K562 (cell line): ENCODE measurements around the gene SLFN12. TPM values are rescaled to one million over a fixed set of nuclear protein-coding genes. Genes with fewer than 3 reads are reported as not detected.
A peak's percentile ranks its signal among the peaks of the same experiment; 100 is the strongest.

Experiments used
- ATAC-seq: fragments of 200-7000 bp; cut with Tn5 transposase; 3 replicates; pipeline ENCODE4 v1.9.1; 2020; ENCODE audit warnings: moderate library complexity
- Bru-seq: library from RNA; stranded (reverse); fragments of 400-500 nt; gene quantifications from one replicate; lab custom pipeline; 2021; lab: Mats Ljungman, UMichigan
- BruChase-seq, 2 experiments: library from RNA; stranded (reverse); fragments of 400-500 nt; gene quantifications; one replicate each; lab custom pipeline; 2021; lab: Mats Ljungman, UMichigan
- BruUV-seq: library from RNA; stranded (reverse); fragments of 400-500 nt; replicated peaks from 2 replicates; lab custom pipeline; 2021; lab: Mats Ljungman, UMichigan
- CTCF ChIA-PET: fragments of 300-600 bp; formaldehyde crosslinking; extraction: SDS; loops from one replicate; lab custom pipeline; 2021; ENCODE audit warnings: low intra/inter-chr PET ratio; lab: Yijun Ruan, JAX
- POLR2A ChIA-PET: fragments of 300-600, 350-650 bp; sonication (Branson Sonifier 250); formaldehyde crosslinking; extraction: SDS; loops from one replicate; lab custom pipeline; 2021; ENCODE audit warnings: antibody characterized with exemption, inconsistent platforms; lab: Yijun Ruan, JAX
- DNase-seq, 4 experiments: peaks; one replicate each; pipeline versions ENCODE4 v3.0.0 to v3.0.0-alpha.2; 2011 to 2018; ENCODE audit warnings: low spot score in 3 of 4, mixed read lengths in 3 of 4; ENCODE audit errors: extremely low read depth in 1 of 4
- FAIRE-seq: peaks from 2 replicates; lab custom pipeline; 2011; peaks lifted over from hg19 to GRCh38; lab: Jason Lieb, UNC
- H2AFZ ChIP-seq: 2 replicates; pipeline ENCODE4 v1.6.0; 2011; ENCODE audit warnings: low read depth, low read length, control low read depth, inconsistent platforms
- H3K27ac ChIP-seq: fragments of 200-600 bp; 3 replicates; pipeline ENCODE4 v1.8.0; 2011; ENCODE audit warnings: low read depth, mild to moderate bottlenecking, control low read depth, inconsistent platforms, low read length, moderate library complexity, mixed read lengths; ENCODE audit errors: extremely low read depth
- H3K27me3 ChIP-seq, 2 experiments: fragments of 300-600 bp in 1 of 2; 2 replicates in 1 of 2; 3 replicates in 1 of 2; pipeline versions ENCODE4 v1.6.0 to v1.8.0; 2011; ENCODE audit warnings: inconsistent platforms in 2 of 2, low read length in 2 of 2, mild to moderate bottlenecking in 1 of 2, mixed read lengths in 1 of 2, moderate library complexity in 1 of 2; ENCODE audit not compliant: control insufficient read depth in 2 of 2, insufficient read depth in 2 of 2
- H3K36me3 ChIP-seq: fragments of 300-600 bp; 3 replicates; pipeline ENCODE4 v1.8.0; 2011; ENCODE audit warnings: mild to moderate bottlenecking, low read length, inconsistent platforms; ENCODE audit not compliant: control insufficient read depth, insufficient read depth
- H3K4me1 ChIP-seq, 2 experiments: fragments of 200-600 bp in 1 of 2; replicated peaks in 1 of 2; 2 replicates in 1 of 2; 3 replicates in 1 of 2; pipeline versions ENCODE4 v1.5.1 to v1.8.0; 2011; ENCODE audit warnings: inconsistent platforms in 2 of 2, low read length in 2 of 2, mild to moderate bottlenecking in 1 of 2, mixed read lengths in 1 of 2, moderate library complexity in 1 of 2; ENCODE audit not compliant: control insufficient read depth in 2 of 2, insufficient read depth in 2 of 2
- H3K4me2 ChIP-seq: 2 replicates; pipeline ENCODE4 v1.6.1; 2011; ENCODE audit warnings: low read length, control low read depth, inconsistent platforms, mixed read lengths; ENCODE audit not compliant: insufficient read depth
- H3K4me3 ChIP-seq: fragments of 200-600 bp; sonication (generic), shearing (Covaris generic); 2 replicates; pipeline ENCODE4 v1.5.1; 2016; ENCODE audit warnings: control low read depth, inconsistent platforms
- H3K79me2 ChIP-seq: fragments of 200-600 bp; 3 replicates; pipeline ENCODE4 v1.8.0; 2011; ENCODE audit warnings: low read length, inconsistent platforms; ENCODE audit not compliant: control insufficient read depth, insufficient read depth
- H3K9ac ChIP-seq, 2 experiments: 2 replicates each; pipeline versions ENCODE4 v1.6.0 to v1.6.1; 2011; ENCODE audit warnings: low read depth in 2 of 2, low read length in 2 of 2, control low read depth in 1 of 2, inconsistent platforms in 1 of 2, mild to moderate bottlenecking in 1 of 2, mixed read lengths in 1 of 2; ENCODE audit not compliant: insufficient read depth in 1 of 2
- H3K9me1 ChIP-seq: one replicate; pipeline ENCODE4 v1.6.0; 2011; ENCODE audit warnings: inconsistent platforms, mild to moderate bottlenecking, low read length, moderate library complexity; ENCODE audit not compliant: control insufficient read depth, insufficient read depth
- H3K9me3 ChIP-seq: replicated peaks from 2 replicates; pipeline ENCODE4 v1.5.1; 2011; ENCODE audit warnings: low read depth, low read length, inconsistent platforms; ENCODE audit not compliant: control insufficient read depth, insufficient read depth
- H4K20me1 ChIP-seq: replicated peaks from 2 replicates; pipeline ENCODE4 v1.6.1; 2011; ENCODE audit warnings: low read length, inconsistent platforms, mixed read lengths; ENCODE audit not compliant: control insufficient read depth, insufficient read depth
- CBX3 ChIP-seq, 2 experiments: IDR thresholded peaks; 1 replicate in 1 of 2; 2 replicates in 1 of 2; pipeline ENCODE4 v1.6.1; 2012; ENCODE audit warnings: inconsistent platforms in 2 of 2, low read length in 2 of 2, borderline replicate concordance in 1 of 2, control low read depth in 1 of 2
- DIDO1 ChIP-seq: fragments of 450-650 bp; IDR thresholded peaks from 2 replicates; pipeline ENCODE4 v1.6.1; 2016; ENCODE audit warnings: low read depth, missing biosample characterization, missing genetic modification characterization
- HEY1 ChIP-seq: fragments of 250-450 bp; sonication (Bioruptor Pico); IDR thresholded peaks from 2 replicates; pipeline ENCODE4 v1.5.0; 2020; ENCODE audit warnings: mild to moderate bottlenecking, moderate library complexity, borderline replicate concordance
- HNRNPK ChIP-seq: fragments of 200-400 bp; formaldehyde crosslinking; IDR thresholded peaks from one replicate; pipeline ENCODE4 v1.6.1; 2018; ENCODE audit warnings: mild to moderate bottlenecking, low read depth, low read length; ENCODE audit not compliant: poor library complexity, severe bottlenecking
- MEF2D ChIP-seq: conservative IDR thresholded peaks from 2 replicates; pipeline ENCODE4 v1.6.1; 2016; ENCODE audit warnings: low read depth, missing genetic modification characterization, missing compliant biosample characterization
- NR4A1 ChIP-seq, 2 experiments: fragments of 250-450 bp in 1 of 2; fragments of 450-650 bp in 1 of 2; sonication (Bioruptor Pico) in 1 of 2; IDR thresholded peaks; 2 replicates each; pipeline versions ENCODE4 v1.4.0 to v1.6.1; 2016 to 2020; ENCODE audit warnings: mild to moderate bottlenecking in 2 of 2, missing compliant biosample characterization in 1 of 2, missing genetic modification characterization in 1 of 2, moderate library complexity in 1 of 2
- ZC3H11A ChIP-seq: IDR thresholded peaks from 2 replicates; pipeline ENCODE4 v1.6.1; 2012; ENCODE audit warnings: low read depth, low read length, improper control_type of control experiment
- ZNF589 ChIP-seq: fragments of 200-800 bp; sonication (Bioruptor generic); IDR thresholded peaks from 2 replicates; pipeline ENCODE4 v1.6.1; 2016; ENCODE audit warnings: low read depth, missing genetic modification characterization, missing compliant biosample characterization
- WGBS: fragments of 100-300 bp; shearing (Covaris generic); methylation state at CpG from one replicate; pipeline ENCODE4 v1.1.6; 2016; ENCODE audit warnings: low coverage, mixed read lengths; ENCODE audit not compliant: insufficient coverage; ENCODE audit errors: missing lambda C conversion rate; 5-methylcytosine and 5-hydroxymethylcytosine counted together
- in situ Hi-C: fragments of 300-500 bp; cut with MboI; formaldehyde crosslinking; loops from 4 replicates; pipeline ENCODE4 v1.15.0; 2018; ENCODE audit warnings: inconsistent platforms, mixed read lengths
- intact Hi-C: fragments of 100-400 bp; cut with micrococcal nuclease; formaldehyde crosslinking; loops from 2 replicates; pipeline ENCODE4 v1.14.2; 2022
- long read RNA-seq, 3 experiments: library from polyadenylated mRNA in 2 of 3; library from RNA in 1 of 3; unstranded in 2 of 3; stranded (forward) in 1 of 3; transcript quantifications; one replicate each; pipeline ENCODE4 v2.0.0, GENCODE V29; 2019 to 2022
- polyA minus RNA-seq, 3 experiments: library from RNA; depleted of rRNA, polyadenylated mRNA; stranded (reverse); fragments of >200 nt; gene quantifications; 2 replicates each; pipeline ENCODE4 v1.2.3, GENCODE V29; 2011
- polyA plus RNA-seq, 8 experiments: library from polyadenylated mRNA; depleted of rRNA in 4 of 8; stranded (reverse) in 5 of 8; unstranded in 3 of 8; fragments of >200 nt; fragmentation: Nextera tagmentation in 2 of 8; fragmentation: Illumina TruSeq in 1 of 8; extraction: Ambion mirVana in 2 of 8; extraction: Trizol in 1 of 8; gene quantifications; 2 replicates each; pipeline versions ENCODE4 v1.2.1 to v1.2.3, GENCODE V29; 2011 to 2014; ENCODE audit warnings: inconsistent platforms in 1 of 8, missing spikeins in 1 of 8
- total RNA-seq, 7 experiments: library from RNA; depleted of rRNA in 6 of 7; stranded (reverse); fragments of >200 nt in 6 of 7; fragmentation: Illumina TruSeq in 2 of 7; extraction: Trizol in 2 of 7; gene quantifications; 2 replicates each; pipeline versions ENCODE4 v1.2.1 to v1.2.3, GENCODE V29; 2011 to 2021; ENCODE audit warnings: low replicate concordance in 1 of 7
- TF ChIP-seq, protein P1 (sequence below): fragments of 250-450 bp; sonication (Bioruptor Pico); IDR thresholded peaks from 2 replicates; pipeline ENCODE4 v1.5.0; 2021; ENCODE audit warnings: mild to moderate bottlenecking, moderate library complexity
- TF ChIP-seq, protein P2 (sequence below): fragments of 250-450 bp; sonication (Bioruptor Pico); IDR thresholded peaks from 2 replicates; pipeline ENCODE4 v1.5.0; 2020; ENCODE audit warnings: mild to moderate bottlenecking

Gene SLFN12
- not detected in 2 replicates for total RNA-seq (2011; cell fraction: chromatin; rRNA removed; ENCODE audit: low replicate concordance)
- not detected in 2 replicates for total RNA-seq (2011; cell fraction: nucleolus; rRNA removed)
- not detected in 2 replicates for total RNA-seq (2011; cell fraction: nucleoplasm; rRNA removed)
- 0.09 TPM in 1 of 2 replicates, not detected in the other for total RNA-seq (2014; rRNA removed)
- 0.07 TPM in 1 of 2 replicates, not detected in the other for total RNA-seq (2014; rRNA removed; fragmentation: Illumina TruSeq; extraction: Trizol)
- not detected in 2 replicates for total RNA-seq (2015; rRNA removed; fragmentation: Illumina TruSeq; extraction: Trizol)
- total RNA-seq (2021), result 0.25 TPM in 1 of 2 replicates, not detected in the other
- polyA plus RNA-seq (2011; rRNA removed), result not detected in 2 replicates
- not detected in 2 replicates for polyA plus RNA-seq (2011; cell fraction: cytosol; rRNA removed)
- not detected in 2 replicates for polyA plus RNA-seq (2011; cell fraction: nucleus; rRNA removed)
- 0.09 and 0.19 TPM in 2 replicates for polyA plus RNA-seq (2012)
- not detected in 2 replicates for polyA plus RNA-seq (2014; fragmentation: Illumina TruSeq; extraction: Trizol)
- under 1 TPM in 1 of 2 experiments, not detected in 1; 0.01 TPM for polyA plus RNA-seq (2014; fragmentation: Nextera tagmentation; extraction: Ambion mirVana)
- polyA plus RNA-seq (2014; rRNA removed), result 0.09 TPM in 1 of 2 replicates, not detected in the other
- not detected in 2 replicates for polyA minus RNA-seq (2011; rRNA and poly(A)+ RNA removed)
- not detected in 2 replicates for polyA minus RNA-seq (2011; cell fraction: cytosol; rRNA and poly(A)+ RNA removed)
- polyA minus RNA-seq (2011; cell fraction: nucleus; rRNA and poly(A)+ RNA removed), result not detected in 2 replicates
- percentile 12 among the genes with signal in this experiment for Bru-seq, nascent RNA
- BruChase-seq, experiment 1, labeled RNA remaining after a 2-hour chase, result percentile 8 among the genes with signal in this experiment
- percentile 8 among the genes with signal in this experiment for BruChase-seq, experiment 2, labeled RNA remaining after a 6-hour chase
- long read RNA-seq, experiment 1, result 0 reads
- long read RNA-seq, experiment 2, result 0 reads
- long read RNA-seq, experiment 3, result 0 reads

DNA sequence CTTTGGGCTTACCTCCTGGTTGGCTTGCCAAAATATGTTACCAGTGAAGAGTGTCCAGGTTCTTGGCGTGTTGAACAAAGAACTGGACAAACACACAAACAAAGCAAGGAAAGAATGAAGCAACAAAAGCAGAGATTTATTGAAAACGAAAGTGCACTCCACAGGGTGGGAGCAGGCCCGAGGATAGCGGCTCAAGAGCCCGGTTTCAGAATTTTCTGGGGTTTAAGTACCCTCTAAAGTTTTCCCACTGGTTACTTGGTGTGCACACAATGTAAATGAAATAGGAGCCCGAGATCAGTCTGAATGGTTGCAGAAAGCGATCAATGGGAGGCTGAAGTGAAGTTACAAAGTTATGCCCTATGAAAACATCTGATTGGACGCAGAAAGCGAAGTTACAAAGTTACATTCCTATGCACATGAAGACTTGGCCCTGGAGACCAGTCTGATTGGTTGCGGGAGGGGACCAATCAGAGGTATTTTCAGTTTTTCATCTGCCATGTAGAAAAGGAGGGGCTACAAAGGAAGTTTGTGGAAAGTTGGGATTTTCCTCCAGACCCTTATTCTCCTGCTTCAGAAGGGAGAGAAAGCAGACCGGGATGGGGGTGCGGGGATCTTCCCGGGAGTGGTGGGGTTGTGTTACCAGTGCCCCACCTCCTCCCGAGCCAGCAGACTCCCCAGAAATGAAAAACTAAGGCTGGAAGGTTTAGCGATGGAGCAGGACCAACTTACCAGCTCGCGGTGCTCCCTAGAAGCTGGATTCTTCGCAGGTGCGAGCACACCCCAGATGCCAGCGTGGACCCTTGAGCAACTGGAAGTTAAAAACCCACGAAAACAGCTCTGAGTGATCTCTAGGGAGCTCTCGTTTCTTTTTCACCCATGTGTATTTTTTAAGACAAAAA is at the start of gene SLFN12:
SLFN12 (minus strand) TSS at position 325 of the 899 bp plus-strand sequence. CDS start 9,472 bp downstream, outside the sequence.
- no peaks in the 10 kb centered on the region for H3K36me3 ChIP-seq
- no peak for ATAC-seq
- no peaks in the 10 kb centered on the region for H3K9me1 ChIP-seq
- H3K79me2 ChIP-seq, result no peaks in the 10 kb centered on the region
- in situ Hi-C loops, result no loop called here
- FAIRE-seq, result no peak
- intact Hi-C loops, result loop anchor here (10.0 kb wide), 1 partner anchor 102 kb away; the partner anchor contains the start of gene SLFN12L
- peaks cover 0 to 7% of the 10 kb centered on the region in 2 experiments; a peak in 2 of 5 replicates for H3K4me1 ChIP-seq
- DNase-seq, result no peak
- no peaks in the 10 kb centered on the region for H4K20me1 ChIP-seq
- H3K4me2 ChIP-seq, result peak within 1 kb of the TSS; percentile 10; the same call in 1 of the 2 replicates
- POLR2A ChIA-PET, result interaction anchor here (0.6 to 1.9 kb wide), 2 partner anchors 11 to 20 kb away, joined by 3 to 6 read pairs; no protein-coding TSS in a partner anchor
- BruUV-seq, result no TSS peak
- no peak within 1 kb of the TSS for H2AFZ ChIP-seq
- 13% methylated on average over 22 of the region's 22 CpGs for WGBS
- H3K9me3 ChIP-seq, result no peaks in the 10 kb centered on the region
- no peak within 1 kb of the TSS for H3K9ac ChIP-seq
- CTCF ChIA-PET, result no interaction called here
- peaks cover 20 to 23% of the 10 kb centered on the region in 2 experiments; a peak in 4 of 5 replicates for H3K27me3 ChIP-seq
- H3K27ac ChIP-seq, result no peak within 1 kb of the TSS
- no peak within 1 kb of the TSS for H3K4me3 ChIP-seq
- TF ChIP-seq CBX3 (IDR thresholded peaks at IDR 0.05; ENCODE audit: borderline replicate concordance in 1 of 2, low read length in 2 of 2), result no peak
- TF ChIP-seq, protein P1, sequence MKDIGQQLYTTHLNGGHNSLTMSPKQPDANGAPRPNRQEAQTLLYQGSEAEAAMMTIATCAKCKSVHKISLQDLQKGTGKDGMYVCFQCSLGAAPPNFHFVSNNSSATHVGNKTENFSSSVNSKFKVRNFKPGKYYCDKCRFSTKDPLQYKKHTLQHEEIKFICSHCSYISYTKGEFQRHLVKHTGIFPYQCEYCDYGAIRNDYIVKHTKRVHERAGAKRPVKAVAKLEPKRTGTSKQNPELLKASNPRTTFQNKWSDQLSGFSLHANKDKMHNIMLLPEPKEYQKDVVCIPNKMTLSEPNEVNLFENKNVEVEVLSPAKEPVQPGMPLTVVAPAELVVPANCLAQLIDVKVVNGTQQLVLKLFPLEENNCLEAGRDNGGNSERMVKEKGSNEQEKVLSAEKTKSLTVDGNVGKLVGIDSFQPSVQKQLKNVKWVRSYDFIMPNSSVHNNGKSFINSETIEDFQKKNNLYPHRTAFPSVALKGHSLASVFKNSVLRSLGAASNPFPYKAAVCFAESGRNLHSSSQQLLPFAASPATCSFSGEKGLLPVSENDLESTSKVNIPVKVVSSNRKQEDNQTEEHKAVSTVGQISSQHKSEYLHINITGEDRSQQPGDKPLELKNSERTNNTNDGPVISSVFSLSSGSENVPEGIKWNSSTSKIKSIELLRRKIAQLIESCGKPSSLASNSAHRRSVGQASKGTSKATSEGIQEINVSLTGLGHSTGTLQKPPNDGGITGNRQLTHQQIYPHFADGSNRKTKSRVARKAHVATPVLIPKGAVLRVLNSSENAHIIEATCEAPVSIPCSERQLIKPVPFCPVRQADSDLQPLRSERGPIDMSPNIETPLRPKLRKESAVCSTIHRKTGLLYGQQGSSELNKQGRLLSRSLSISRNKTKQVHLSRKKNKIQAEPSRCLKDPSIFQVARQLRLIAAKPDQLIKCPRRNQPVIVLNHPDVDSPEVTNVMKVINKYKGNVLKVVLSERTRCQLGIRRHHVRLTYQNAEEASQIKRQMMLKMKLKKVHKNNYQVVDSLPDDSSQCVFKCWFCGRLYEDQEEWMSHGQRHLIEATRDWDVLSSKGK, result no peak
- TF ChIP-seq, protein P2, sequence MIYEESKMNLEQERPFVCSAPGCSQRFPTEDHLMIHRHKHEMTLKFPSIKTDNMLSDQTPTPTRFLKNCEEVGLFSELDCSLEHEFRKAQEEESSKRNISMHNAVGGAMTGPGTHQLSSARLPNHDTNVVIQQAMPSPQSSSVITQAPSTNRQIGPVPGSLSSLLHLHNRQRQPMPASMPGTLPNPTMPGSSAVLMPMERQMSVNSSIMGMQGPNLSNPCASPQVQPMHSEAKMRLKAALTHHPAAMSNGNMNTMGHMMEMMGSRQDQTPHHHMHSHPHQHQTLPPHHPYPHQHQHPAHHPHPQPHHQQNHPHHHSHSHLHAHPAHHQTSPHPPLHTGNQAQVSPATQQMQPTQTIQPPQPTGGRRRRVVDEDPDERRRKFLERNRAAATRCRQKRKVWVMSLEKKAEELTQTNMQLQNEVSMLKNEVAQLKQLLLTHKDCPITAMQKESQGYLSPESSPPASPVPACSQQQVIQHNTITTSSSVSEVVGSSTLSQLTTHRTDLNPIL (CRISPR knock-in tag), result no peak
- no peak for TF ChIP-seq ZC3H11A
- TF ChIP-seq MEF2D (tag), result no peak
- TF ChIP-seq NR4A1 (CRISPR knock-in tag; IDR thresholded peaks at IDR 0.05), result no peak
- no peak for TF ChIP-seq NR4A1 (tag; IDR thresholded peaks at IDR 0.05)
- TF ChIP-seq ZNF589 (CRISPR knock-in tag), result no peak
- no peak for TF ChIP-seq HEY1 (CRISPR knock-in tag)
- TF ChIP-seq DIDO1 (tag), result no peak
- no peak for TF ChIP-seq HNRNPK
